Diencephalon (tissue), 1 donor: ENCODE results near the gene ASCL5. TPM values are rescaled to one million over a fixed set of nuclear protein-coding genes. Genes with fewer than 3 reads are reported as not detected.

Experiments used
- total RNA-seq: library from RNA; depleted of rRNA; stranded (reverse); fragments of >200 nt; gene quantifications from one replicate; pipeline ENCODE4 v1.2.3, GENCODE V29; 2014

Gene ASCL5
- 0.23 TPM for total RNA-seq

DNA sequence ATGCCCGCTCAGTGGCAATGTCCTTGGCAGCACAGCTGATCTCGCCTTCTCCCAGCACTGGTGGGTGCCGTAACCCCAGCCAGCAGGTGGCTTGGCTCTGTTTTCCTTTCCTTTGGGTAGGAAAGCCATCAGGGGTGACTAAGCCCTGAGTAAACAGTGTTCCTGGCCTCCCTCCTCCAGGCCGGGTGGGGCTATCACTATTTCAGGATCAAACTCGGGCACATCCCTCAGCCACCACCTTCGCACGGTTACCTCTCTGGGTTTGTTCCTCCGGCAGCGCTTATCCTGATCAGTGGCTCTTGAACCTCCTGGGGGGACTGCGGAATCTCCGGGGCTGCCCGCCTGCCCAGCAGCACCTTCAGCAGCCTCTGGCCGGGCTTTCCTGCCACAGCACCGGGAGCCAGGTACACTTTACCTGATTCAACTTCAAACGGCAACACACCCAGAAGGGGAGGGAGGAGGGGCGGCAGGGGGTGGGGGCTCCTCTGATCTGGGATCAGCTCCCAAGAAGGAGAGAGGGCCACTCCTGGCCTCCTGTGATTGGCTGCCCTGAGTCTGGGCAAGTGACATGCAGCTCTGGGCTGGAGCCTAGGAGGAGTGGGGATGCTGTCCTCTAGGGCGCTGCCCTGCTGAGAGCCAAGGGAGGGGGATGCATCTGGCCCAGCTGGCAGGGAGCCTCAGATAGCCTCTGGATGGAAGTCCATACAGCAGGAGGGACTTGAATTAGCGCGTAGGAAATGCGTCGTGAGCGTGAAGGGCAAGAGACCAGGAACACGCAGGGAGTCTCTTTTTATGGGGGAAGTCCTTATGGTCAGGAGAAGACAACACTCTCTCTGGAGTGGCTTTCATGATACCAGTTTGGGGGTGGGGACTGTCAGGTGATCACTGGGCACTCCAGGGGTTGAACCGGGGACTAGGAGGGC, at the start of gene ASCL5:
Gene ASCL5 (minus strand): TSS at position 353 of the 923 bp plus-strand sequence. CDS start 11,812 bp downstream, outside the sequence.

DNA sequence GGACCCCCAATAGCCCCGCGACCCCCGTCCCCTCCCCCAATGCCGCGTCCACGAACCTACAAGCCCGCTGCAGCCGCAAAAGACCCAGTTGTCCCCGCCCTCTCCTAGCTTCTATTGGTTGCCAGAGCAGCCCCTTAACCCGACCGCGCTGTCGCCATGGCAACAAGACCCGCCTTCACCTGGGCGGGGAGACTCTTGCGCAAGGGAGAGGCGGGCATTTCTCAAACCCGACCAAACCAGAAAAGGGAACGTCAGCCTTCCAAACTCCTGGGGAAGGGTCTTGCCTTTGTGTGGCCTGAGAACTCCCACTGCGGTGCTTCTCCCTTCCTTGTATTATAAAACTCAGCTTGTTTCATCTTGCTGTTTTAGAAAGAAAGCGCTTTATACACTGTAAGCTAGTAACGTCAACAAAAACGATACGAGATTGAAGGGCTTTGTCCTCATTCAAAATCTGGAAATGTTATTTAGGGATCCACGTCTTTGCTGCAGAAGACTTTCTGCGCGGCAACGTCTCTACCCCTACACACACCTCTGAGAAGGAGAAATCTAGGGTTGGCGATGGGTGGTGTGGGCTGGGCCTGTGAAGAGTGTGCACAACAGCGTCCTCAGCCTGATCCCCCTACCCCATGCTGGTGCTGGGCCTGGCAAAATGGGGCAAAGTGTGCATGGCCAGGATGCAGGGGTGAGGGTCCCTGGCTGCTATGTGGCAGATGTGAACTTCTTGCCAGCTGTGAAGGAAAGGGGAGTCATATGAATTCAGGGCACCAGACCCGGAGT, 27.6 kb upstream of the ASCL5 start, which contains the start of gene TMEM9:
Gene TMEM9 (minus strand): TSS at position 86 of the 777 bp plus-strand sequence. CDS start 551 bp downstream, outside the sequence.

GRCh38 chr1:201112173-201112731, 14.7 kb downstream of the ASCL5 start, which contains the start of gene CACNA1S:
Gene CACNA1S, minus strand, starts transcription at chr1:201112426. Its CDS starts 87 bp downstream, at chr1:201112339.

Other genes with a start within 250 kb of the ASCL5 start
- 4.6 TPM for gene INAVA, start 232.3 kb downstream of the ASCL5 start, total RNA-seq
- 155 TPM for gene KIF21B, start 103.5 kb downstream of the ASCL5 start, total RNA-seq
- gene CACNA1S, start 14.8 kb downstream of the ASCL5 start, total RNA-seq: under 0.01 TPM
- gene TMEM9, start 27.3 kb upstream of the ASCL5 start, total RNA-seq: 66.9 TPM
- under 0.01 TPM for gene IGFN1, start 63.6 kb upstream of the ASCL5 start, total RNA-seq
- 0.92 TPM for gene PKP1, start 156.3 kb upstream of the ASCL5 start, total RNA-seq